Upper lobe of right lung (tissue), 1 donor: ENCODE measurements around the gene CSNK1G2. TPM values are rescaled to one million over a fixed set of nuclear protein-coding genes. Genes with fewer than 3 reads are reported as not detected.
A peak's percentile ranks its signal among the peaks of the same experiment; 100 is the strongest.

Experiments
- ATAC-seq: fragments of 200-7000 bp; cut with Tn5 transposase; one replicate; pipeline ENCODE4 v1.9.1; 2020; ENCODE audit warnings: mild to moderate bottlenecking, moderate library complexity
- DNase-seq: peaks from one replicate; pipeline ENCODE4 v3.0.0-alpha.2; 2020
- H3K27ac ChIP-seq: fragments of 200-600 bp; one replicate; pipeline ENCODE4 v1.8.0; 2022
- H3K27me3 ChIP-seq: fragments of 200-600 bp; one replicate; pipeline ENCODE4 v1.8.0; 2022; ENCODE audit warnings: mild to moderate bottlenecking
- H3K36me3 ChIP-seq: fragments of 200-600 bp; one replicate; pipeline ENCODE4 v1.8.0; 2022
- H3K4me1 ChIP-seq: fragments of 200-600 bp; one replicate; pipeline ENCODE4 v1.8.0; 2022
- H3K4me3 ChIP-seq: fragments of 200-600 bp; one replicate; pipeline ENCODE4 v1.8.0; 2022; ENCODE audit warnings: mild to moderate bottlenecking
- H3K9me3 ChIP-seq: fragments of 200-600 bp; one replicate; pipeline ENCODE4 v1.8.0; 2022
- intact Hi-C: fragments of 100-400 bp; cut with DNase I; formaldehyde crosslinking; loops from one replicate; pipeline ENCODE4 v1.11.0; 2022
- total RNA-seq: library from RNA; stranded (reverse); fragmentation: NEBNext Ultra II Directional; extraction: Animal tissue kit (Norgen Biotek cat#: 25700); gene quantifications from one replicate; pipeline ENCODE4 v1.2.1, GENCODE V29; 2021
- TF ChIP-seq, protein P1 (sequence below): fragments of 200-600 bp; IDR thresholded peaks from one replicate; pipeline ENCODE4 v1.8.0; 2022; ENCODE audit warnings: antibody characterized with exemption
- donor health status: DM: no; HTN: yes; CAD: no; lungs with severe emphysema.

The CSNK1G2 gene
- total RNA-seq, 1 donor from 2014 or later = 60.6 TPM

DNA sequence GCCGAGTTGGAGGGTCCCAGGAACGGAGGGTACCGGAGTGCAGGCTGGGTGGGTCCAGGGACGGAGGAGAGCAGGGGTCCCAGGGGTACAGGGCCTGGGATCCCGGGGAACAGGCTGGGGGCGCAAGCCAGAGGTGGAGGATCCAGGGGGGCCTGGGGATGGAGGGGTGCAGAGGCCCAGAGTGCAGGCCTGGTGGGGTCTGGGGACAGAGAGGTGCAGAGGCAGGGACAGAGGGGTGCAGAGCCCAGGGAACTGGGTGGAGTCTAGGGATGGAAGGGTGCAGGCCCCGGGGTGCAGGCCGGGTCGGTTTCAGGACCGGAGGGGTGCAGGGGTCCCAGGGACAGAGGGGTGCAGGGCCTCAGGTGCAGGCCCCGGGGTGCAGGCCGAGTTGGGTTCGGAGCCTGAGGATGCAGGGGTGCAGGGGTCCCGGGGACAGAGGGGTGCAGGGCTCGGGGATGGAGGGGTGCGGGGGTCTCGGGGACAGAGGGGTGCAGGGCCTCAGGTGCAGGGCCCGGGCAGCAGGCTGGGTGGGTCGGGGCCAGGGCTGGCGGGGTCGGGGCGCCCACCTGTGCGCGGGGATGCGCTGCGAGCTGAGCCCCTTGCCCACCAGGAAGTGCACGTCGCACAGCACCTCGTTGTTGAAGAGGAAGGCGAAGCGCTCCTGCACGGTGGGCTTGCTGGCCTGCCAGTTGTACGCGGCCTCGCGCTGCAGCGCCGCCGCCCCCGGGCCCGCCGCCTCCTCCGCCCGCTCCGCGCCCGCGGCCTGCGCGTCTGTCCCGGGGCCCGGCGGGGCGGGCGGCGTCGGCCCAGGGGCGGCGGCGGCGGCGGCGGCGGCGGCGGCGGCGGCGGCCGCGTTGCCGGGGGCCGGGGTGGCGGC is 74.0 kb downstream of the CSNK1G2 start:
- intact Hi-C loops = loop anchor here (5.0 kb wide), 1 partner anchor 52 kb away; no protein-coding TSS in a partner anchor
- no peaks in the 10 kb centered on the region for H3K27me3 ChIP-seq
- DNase-seq = no peak

DNA sequence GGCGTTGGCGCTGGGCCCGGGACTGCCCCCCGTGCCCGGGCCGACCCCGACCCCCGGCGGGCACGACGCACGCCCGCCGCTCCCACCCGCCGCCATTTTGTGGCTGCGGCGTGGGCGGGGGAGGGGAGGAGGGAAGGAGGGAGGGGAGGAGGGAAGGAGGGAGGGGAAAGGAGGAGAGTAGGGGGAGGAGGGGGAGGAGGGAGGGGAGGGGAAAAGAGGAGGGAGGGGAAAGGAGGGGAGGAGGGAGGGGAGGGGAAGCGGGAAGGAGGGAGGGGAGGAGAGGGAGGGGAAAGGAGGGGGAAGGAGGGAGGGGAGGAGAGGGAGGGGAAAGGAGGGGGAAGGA is 74.6 kb downstream of the CSNK1G2 start, which contains the start of gene BTBD2:
TSS of gene BTBD2 (minus strand) at position 107 of the 343 bp plus-strand sequence. CDS start at position 96, 11 bp downstream.
- intact Hi-C loops = loop anchor here (5.0 kb wide), 1 partner anchor 52 kb away; no protein-coding TSS in a partner anchor
- no peak for DNase-seq

More for the DNA sequence above, 74.0 kb downstream of the CSNK1G2 start:
- Histone ChIP-seq H3K36me3 (no peaks in the 10 kb centered on the region), H3K9me3 (no peaks in the 10 kb centered on the region), H3K4me3 (peak overlapping the region; percentile 59), H3K27ac (peak overlapping the region; percentile 47), H3K4me1 (peaks cover 5% of the 10 kb centered on the region)
- TF ChIP-seq, protein P1, sequence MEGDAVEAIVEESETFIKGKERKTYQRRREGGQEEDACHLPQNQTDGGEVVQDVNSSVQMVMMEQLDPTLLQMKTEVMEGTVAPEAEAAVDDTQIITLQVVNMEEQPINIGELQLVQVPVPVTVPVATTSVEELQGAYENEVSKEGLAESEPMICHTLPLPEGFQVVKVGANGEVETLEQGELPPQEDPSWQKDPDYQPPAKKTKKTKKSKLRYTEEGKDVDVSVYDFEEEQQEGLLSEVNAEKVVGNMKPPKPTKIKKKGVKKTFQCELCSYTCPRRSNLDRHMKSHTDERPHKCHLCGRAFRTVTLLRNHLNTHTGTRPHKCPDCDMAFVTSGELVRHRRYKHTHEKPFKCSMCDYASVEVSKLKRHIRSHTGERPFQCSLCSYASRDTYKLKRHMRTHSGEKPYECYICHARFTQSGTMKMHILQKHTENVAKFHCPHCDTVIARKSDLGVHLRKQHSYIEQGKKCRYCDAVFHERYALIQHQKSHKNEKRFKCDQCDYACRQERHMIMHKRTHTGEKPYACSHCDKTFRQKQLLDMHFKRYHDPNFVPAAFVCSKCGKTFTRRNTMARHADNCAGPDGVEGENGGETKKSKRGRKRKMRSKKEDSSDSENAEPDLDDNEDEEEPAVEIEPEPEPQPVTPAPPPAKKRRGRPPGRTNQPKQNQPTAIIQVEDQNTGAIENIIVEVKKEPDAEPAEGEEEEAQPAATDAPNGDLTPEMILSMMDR = no peak
- ATAC-seq = peak; percentile 9

DNA sequence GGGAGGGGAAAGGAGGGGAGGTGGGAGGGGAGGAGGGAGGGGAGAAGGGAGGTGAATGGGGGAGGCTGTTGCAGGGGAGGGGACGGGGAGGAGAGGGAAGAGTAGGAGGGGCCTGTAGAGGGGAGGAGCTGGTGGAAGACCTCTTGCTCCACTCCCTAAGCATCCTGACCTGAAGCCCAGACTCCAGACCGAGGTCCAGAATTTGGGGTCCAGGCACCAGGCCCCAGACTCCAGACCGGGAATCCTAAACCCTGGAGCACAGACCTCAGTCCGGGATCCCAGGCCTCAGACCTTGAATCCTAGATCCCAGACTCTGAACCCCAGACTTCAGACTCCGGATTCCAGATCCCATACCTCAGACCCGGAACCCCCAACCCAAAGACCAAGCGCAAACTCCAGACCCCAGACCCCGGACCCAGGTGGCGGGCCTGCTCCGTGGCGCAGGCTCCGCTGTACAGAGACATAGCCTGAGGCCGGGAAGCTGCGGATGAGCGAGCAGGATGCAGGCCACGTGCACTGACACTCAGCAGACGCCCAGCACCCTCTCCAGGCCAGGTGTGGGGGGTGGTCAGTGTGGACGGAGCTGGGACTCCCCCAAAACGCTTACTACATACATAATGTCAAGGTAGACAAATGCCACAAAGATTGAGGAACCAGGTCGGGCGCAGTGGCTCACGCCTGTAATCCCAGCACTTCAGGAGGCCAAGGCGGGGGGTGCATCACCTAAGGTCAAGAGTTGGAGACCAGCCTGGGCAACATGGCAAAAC is 75.3 kb downstream of the CSNK1G2 start:
- intact Hi-C loops = loop anchor here (5.0 kb wide), 1 partner anchor 51 kb away; no protein-coding TSS in a partner anchor
- ATAC-seq = peak; percentile 85
- H3K4me3 ChIP-seq = peak overlapping the region; percentile 20

More for the DNA sequence above, 74.6 kb downstream of the CSNK1G2 start, which contains the start of gene BTBD2:
- Histone ChIP-seq H3K4me3 (peak within 1 kb of the TSS; percentile 59), H3K4me1 (peaks cover 5% of the 10 kb centered on the region), H3K27me3 (no peaks in the 10 kb centered on the region), H3K27ac (peak within 1 kb of the TSS; percentile 47), H3K36me3 (no peaks in the 10 kb centered on the region), H3K9me3 (no peaks in the 10 kb centered on the region)
- TF ChIP-seq, protein P1 = no peak
- peak; percentile 45 for ATAC-seq

DNA sequence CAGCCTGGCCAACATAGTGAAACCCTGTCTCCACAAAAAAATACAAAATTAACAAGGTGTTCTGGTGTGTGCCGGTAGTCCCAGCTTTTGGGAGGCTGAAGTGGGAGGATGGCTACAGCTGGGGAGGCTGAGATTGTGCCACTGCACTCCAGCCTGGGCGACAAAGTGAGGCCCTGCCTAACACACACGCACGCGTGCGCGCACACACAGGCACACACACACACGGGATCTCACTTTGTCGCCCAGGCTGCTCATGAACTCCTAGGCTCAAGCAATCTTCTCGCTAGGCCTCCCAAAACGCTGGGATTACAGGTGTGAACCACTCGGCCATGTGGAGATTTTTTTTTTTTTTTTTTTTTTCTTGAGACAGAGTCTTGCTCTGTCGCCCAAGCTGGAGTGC is 77.8 kb downstream of the CSNK1G2 start:
- peaks cover 5% of the 10 kb centered on the region for H3K4me1 ChIP-seq
- no peaks in the 10 kb centered on the region for H3K9me3 ChIP-seq
- TF ChIP-seq, protein P1 = no peak
- no peak overlapping the region for H3K27ac ChIP-seq
- no peaks in the 10 kb centered on the region for H3K36me3 ChIP-seq
- H3K4me3 ChIP-seq = no peak overlapping the region
- ATAC-seq (no peak), DNase-seq (no peak)
- H3K27me3 ChIP-seq = no peaks in the 10 kb centered on the region
- intact Hi-C loops = loop anchor here (5.0 kb wide), 1 partner anchor 49 kb away; no protein-coding TSS in a partner anchor

More for the DNA sequence above, 75.3 kb downstream of the CSNK1G2 start:
- no peak overlapping the region for H3K27ac ChIP-seq
- H3K4me1 ChIP-seq = peaks cover 5% of the 10 kb centered on the region
- H3K36me3 ChIP-seq = no peaks in the 10 kb centered on the region
- no peaks in the 10 kb centered on the region for H3K27me3 ChIP-seq
- H3K9me3 ChIP-seq = no peaks in the 10 kb centered on the region
- TF ChIP-seq, protein P1 = no peak
- DNase-seq = no peak

DNA sequence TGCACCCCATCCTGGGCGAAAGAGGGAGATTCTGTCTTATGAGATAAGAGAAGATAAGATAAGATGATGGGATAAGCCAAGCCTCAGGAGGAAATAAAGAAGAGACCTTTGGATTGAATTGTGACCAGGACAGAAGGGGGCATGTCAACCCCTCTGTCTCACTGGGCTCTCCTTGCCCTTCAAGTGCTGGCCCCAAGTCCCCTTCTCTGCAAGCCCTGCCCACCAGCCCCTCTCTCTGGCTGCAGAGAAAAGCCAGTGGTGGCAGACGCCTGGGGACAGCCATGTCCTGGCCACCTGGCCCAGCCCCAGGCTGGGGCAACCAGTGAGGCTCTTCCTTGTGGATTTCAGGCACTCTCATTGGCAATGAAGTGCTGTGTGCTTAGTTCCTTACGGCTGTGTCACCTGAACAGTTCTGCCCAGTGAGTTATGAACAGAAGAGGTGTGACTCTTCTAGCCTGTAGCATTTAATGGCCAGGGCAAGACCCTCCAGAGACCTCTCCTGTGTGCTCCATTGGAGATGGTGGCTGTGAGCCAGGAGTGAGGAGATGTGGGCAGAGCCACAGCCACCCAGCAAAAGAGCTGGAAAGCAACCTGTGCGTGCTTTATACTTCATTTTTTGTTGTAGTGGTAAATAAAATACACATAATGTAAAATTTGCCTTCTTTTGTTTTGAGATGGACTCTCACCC is 80.6 kb downstream of the CSNK1G2 start:
- intact Hi-C loops = no loop called here
- DNase-seq = no peak
- H3K9me3 ChIP-seq = no peaks in the 10 kb centered on the region
- TF ChIP-seq, protein P1 = no peak
- H3K27ac ChIP-seq = no peak overlapping the region
- H3K27me3 ChIP-seq = no peaks in the 10 kb centered on the region
- peak; percentile 54 for ATAC-seq
- peaks cover under 1% of the 10 kb centered on the region for H3K4me1 ChIP-seq
- H3K4me3 ChIP-seq = no peak overlapping the region
- no peaks in the 10 kb centered on the region for H3K36me3 ChIP-seq
